GM12891 (cell line): ENCODE measurements around the gene CPNE5.

Experiments used
- POLR2A ChIP-seq: IDR thresholded peaks from 2 replicates; pipeline ENCODE4 v1.6.1; 2011; ENCODE audit warnings: low read depth, low read length, control low read depth
- POLR2AphosphoS5 ChIP-seq: IDR thresholded peaks from 2 replicates; pipeline ENCODE4 v1.6.1; 2011; ENCODE audit warnings: low read depth, low read length, control low read depth
- POU2F2 ChIP-seq: IDR thresholded peaks from 2 replicates; pipeline ENCODE4 v1.6.1; 2011; ENCODE audit warnings: low read depth, mild to moderate bottlenecking, control low read depth, low read length, moderate library complexity
- TAF1 ChIP-seq: IDR thresholded peaks from 2 replicates; pipeline ENCODE4 v1.6.1; 2011; ENCODE audit warnings: low read depth, low read length, control low read depth

- no peak for TF ChIP-seq TAF1
- TF ChIP-seq POLR2AphosphoS5, result no peak
- no peak for TF ChIP-seq POLR2A
- TF ChIP-seq POU2F2, result no peak
Measured at GRCh38 chr6:36837022-36837339, 2.3 kb downstream of the CPNE5 start.
